Measurements from ENCODE around the gene TYSND1. TPM values are rescaled to one million over a fixed set of nuclear protein-coding genes. Genes with fewer than 3 reads are reported as not detected.

The TYSND1 gene
- total RNA-seq, 1 donor from 2014 or later: 13.4 TPM

DNA sequence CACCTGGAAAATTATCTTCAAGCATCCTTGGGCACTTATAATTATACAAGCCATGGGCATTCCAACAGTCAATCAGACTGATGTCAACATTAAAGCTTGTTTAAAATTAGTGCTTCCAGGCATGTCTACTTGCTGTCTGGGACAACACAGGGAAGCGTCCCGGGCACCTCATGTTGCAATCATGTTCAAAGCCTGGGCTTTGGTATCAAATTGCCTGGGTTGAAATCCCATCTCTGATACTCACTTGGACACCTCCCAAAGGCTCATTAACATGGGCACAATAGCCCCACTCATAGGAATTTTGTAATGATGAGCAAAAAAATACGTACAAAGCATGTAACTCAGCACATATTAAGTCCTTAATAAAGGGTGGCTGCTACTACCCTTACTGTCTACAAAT, 28.3 kb downstream of the TYSND1 start:
- H3K4me3 ChIP-seq: no peak overlapping the region
- intact Hi-C loops (cut with DNase I): no loop called here
- no peak overlapping the region for H3K27ac ChIP-seq
- H3K9me3 ChIP-seq: no peaks in the 10 kb centered on the region
- peaks cover 66% of the 10 kb centered on the region for H3K36me3 ChIP-seq
- DNase-seq (no peak), ATAC-seq (no peak)
- no peaks in the 10 kb centered on the region for H3K4me1 ChIP-seq
- TF ChIP-seq, protein P1, sequence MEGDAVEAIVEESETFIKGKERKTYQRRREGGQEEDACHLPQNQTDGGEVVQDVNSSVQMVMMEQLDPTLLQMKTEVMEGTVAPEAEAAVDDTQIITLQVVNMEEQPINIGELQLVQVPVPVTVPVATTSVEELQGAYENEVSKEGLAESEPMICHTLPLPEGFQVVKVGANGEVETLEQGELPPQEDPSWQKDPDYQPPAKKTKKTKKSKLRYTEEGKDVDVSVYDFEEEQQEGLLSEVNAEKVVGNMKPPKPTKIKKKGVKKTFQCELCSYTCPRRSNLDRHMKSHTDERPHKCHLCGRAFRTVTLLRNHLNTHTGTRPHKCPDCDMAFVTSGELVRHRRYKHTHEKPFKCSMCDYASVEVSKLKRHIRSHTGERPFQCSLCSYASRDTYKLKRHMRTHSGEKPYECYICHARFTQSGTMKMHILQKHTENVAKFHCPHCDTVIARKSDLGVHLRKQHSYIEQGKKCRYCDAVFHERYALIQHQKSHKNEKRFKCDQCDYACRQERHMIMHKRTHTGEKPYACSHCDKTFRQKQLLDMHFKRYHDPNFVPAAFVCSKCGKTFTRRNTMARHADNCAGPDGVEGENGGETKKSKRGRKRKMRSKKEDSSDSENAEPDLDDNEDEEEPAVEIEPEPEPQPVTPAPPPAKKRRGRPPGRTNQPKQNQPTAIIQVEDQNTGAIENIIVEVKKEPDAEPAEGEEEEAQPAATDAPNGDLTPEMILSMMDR (IDR thresholded peaks at IDR 0.05): no peak
- H3K27me3 ChIP-seq (ENCODE audit: low read depth): no peaks in the 10 kb centered on the region

DNA sequence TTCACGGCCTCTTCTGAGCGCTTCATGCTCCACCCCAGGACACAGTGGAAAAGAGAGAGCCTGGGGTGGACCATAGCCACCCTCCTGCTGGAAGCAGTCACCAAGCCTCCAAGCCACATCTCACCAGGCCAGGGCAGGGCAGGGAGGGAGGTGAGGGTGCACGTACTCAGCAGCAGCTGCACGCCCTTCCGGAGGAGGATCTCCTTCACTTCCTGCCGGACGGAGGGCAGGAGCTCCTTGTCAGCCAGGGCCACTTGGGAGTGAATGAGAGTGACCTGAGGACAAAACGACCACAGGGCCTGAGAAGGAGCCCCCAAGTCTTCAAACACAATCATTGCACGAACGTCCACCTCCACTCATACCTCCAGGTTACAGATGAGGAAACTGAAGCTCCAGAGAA, 28.9 kb downstream of the TYSND1 start:
- H3K36me3 ChIP-seq: peaks cover 69% of the 10 kb centered on the region
- TF ChIP-seq, protein P1 (IDR thresholded peaks at IDR 0.05): no peak
- H3K4me3 ChIP-seq: no peak overlapping the region
- H3K27me3 ChIP-seq (ENCODE audit: low read depth): no peaks in the 10 kb centered on the region
- H3K27ac ChIP-seq: no peak overlapping the region
- intact Hi-C loops (cut with DNase I): no loop called here
- H3K4me1 ChIP-seq: no peaks in the 10 kb centered on the region
- ATAC-seq (no peak), DNase-seq (no peak)
- no peaks in the 10 kb centered on the region for H3K9me3 ChIP-seq

DNA sequence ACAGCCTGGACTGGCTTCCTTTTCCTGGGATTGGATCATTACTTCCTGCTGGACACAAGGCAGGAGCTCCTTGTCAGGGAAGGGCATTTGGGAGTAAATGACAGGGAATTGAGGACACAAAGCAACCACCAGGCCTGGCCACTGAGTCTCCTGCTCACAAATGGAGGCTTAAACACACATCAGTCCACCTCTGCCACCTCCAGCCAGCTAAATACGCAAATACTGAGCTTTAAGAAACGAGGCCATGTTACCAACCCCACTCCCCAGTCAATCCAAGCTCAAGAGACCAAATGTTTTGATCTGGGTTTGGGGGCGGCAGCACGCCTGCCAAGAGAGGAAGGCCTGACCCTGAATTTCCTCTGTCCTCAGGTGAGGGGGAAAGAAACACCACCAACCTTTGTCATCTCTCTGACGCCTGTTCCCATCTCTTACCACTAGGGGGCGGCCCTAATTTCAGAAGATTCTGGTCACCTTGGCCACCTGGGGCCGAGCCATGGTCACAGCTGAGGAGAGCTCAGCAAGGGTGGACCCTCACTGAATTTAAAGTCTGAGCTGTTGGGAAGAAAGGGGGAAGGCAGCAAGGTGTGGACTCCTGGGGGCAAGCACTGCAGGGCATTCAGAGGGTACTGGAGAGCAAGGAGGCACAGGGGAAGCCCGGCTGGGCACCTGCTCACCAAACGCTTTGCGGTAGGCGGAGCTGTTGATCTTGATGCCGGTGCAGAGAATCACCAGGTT, 30.4 kb downstream of the TYSND1 start:
- ATAC-seq (peak; percentile 76 to 83), DNase-seq (no peak)

DNA sequence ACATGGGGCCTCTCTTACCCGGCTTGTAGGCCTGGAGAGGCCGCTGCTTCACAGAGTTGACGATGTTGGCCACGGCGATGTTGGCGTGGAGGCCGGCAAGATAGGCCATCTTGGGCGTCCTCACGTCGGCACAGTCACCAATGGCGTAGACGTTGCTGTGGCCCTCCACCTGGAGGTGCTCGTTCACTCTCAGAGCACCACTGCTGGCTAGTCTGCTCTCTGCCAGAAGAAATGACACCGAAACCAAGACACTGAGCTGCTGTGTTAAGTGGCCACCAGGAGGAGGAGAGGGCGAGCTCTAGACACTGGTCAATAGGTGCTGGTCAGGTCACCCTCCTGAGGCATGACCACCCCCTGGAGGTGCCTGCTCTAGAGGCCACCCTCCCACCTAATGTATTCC, 31.6 kb downstream of the TYSND1 start:
- Histone ChIP-seq H3K4me1 (no peaks in the 10 kb centered on the region), H3K27me3 (ENCODE audit: low read depth) (no peaks in the 10 kb centered on the region), H3K4me3 (no peak overlapping the region), H3K9me3 (no peaks in the 10 kb centered on the region), H3K36me3 (peaks cover 68% of the 10 kb centered on the region), H3K27ac (no peak overlapping the region)
- no peak for DNase-seq
- intact Hi-C loops (cut with DNase I): no loop called here
- TF ChIP-seq, protein P1 (IDR thresholded peaks at IDR 0.05): no peak
- no peak for ATAC-seq

More for the DNA sequence above, 30.4 kb downstream of the TYSND1 start:
- peaks cover 77% of the 10 kb centered on the region for H3K36me3 ChIP-seq
- no peaks in the 10 kb centered on the region for H3K27me3 ChIP-seq (ENCODE audit: low read depth)
- intact Hi-C loops (cut with DNase I): no loop called here
- no peaks in the 10 kb centered on the region for H3K9me3 ChIP-seq
- TF ChIP-seq, protein P1 (IDR thresholded peaks at IDR 0.05): peak; percentile 86
- H3K4me3 ChIP-seq: no peak overlapping the region
- no peaks in the 10 kb centered on the region for H3K4me1 ChIP-seq
- H3K27ac ChIP-seq: no peak overlapping the region

DNA sequence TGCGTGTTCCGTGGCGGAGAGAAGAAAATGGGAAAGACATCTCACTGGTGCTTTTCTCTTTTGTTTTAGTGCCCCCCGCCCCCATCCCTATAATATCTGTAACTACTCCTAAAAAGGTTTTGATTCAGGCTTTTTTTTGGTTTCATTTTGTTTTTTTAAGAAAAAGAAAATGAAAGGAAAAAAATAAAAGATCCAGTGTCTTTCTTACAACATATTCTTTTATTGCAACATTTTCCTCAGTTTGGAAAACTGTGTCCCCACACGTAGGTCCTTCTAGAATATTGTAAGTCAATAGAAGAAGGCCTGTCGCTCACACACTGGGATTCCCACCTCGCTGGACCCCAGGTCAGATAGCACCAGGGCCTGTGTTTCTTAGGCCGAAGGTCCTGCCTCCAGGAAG, 34.4 kb downstream of the TYSND1 start:
- H3K36me3 ChIP-seq: peaks cover 52% of the 10 kb centered on the region
- TF ChIP-seq, protein P1 (IDR thresholded peaks at IDR 0.05): no peak
- intact Hi-C loops (cut with DNase I): no loop called here

More for the DNA sequence above, 34.4 kb downstream of the TYSND1 start:
- no peak overlapping the region for H3K4me3 ChIP-seq
- DNase-seq (no peak), ATAC-seq (no peak)
- no peak overlapping the region for H3K27ac ChIP-seq
- no peaks in the 10 kb centered on the region for H3K4me1 ChIP-seq
- no peaks in the 10 kb centered on the region for H3K9me3 ChIP-seq
- H3K27me3 ChIP-seq (ENCODE audit: low read depth): no peaks in the 10 kb centered on the region
